Aorta (tissue), 5 donors: ENCODE data around the gene NAALADL2. TPM values are rescaled to one million over a fixed set of nuclear protein-coding genes. Genes with fewer than 3 reads are reported as not detected.

Source experiments
- ATAC-seq: fragments of 200-7000 bp; cut with Tn5 transposase; one replicate; pipeline ENCODE4 v1.9.1; 2022; ENCODE audit warnings: moderate library complexity; ENCODE audit not compliant: low FRiP score
- DNase-seq, 2 donors: peaks; one replicate each; pipeline ENCODE4 v3.0.0-alpha.2; 2020
- H3K27ac ChIP-seq, 2 donors: one replicate each; pipeline ENCODE4 v1.5.1; 2013; ENCODE audit warnings: low read length in 2 of 2, mild to moderate bottlenecking in 2 of 2, moderate library complexity in 2 of 2, control low read depth in 1 of 2, inconsistent platforms in 1 of 2, low read depth in 1 of 2
- H3K27me3 ChIP-seq, 2 donors: one replicate each; pipeline ENCODE4 v1.6.1; 2013; ENCODE audit warnings: control low read depth in 1 of 2, low read length in 1 of 2, mild to moderate bottlenecking in 1 of 2, moderate library complexity in 1 of 2; ENCODE audit not compliant: insufficient read depth in 2 of 2, control insufficient read depth in 1 of 2
- H3K36me3 ChIP-seq, 2 donors: one replicate each; pipeline ENCODE4 v1.6.1; 2013; ENCODE audit warnings: control low read depth in 1 of 2, low read length in 1 of 2, mild to moderate bottlenecking in 1 of 2; ENCODE audit not compliant: insufficient read depth in 2 of 2, control insufficient read depth in 1 of 2
- H3K4me1 ChIP-seq, 2 donors: one replicate each; pipeline ENCODE4 v1.6.1; 2013; ENCODE audit warnings: low read length in 2 of 2, control low read depth in 1 of 2, mild to moderate bottlenecking in 1 of 2, moderate library complexity in 1 of 2; ENCODE audit not compliant: insufficient read depth in 2 of 2, control insufficient read depth in 1 of 2
- H3K4me3 ChIP-seq, 2 donors: one replicate each; pipeline ENCODE4 v1.5.1; 2013; ENCODE audit warnings: low read length in 2 of 2, control low read depth in 1 of 2, mild to moderate bottlenecking in 1 of 2
- H3K9me3 ChIP-seq: one replicate; pipeline ENCODE4 v1.6.1; 2013; ENCODE audit warnings: mild to moderate bottlenecking, low read length; ENCODE audit not compliant: control insufficient read depth
- WGBS, 2 donors: extraction: QIAGEN DNeasy Blood & Tissue Kit; methylation state at CpG; one replicate each; pipeline ENCODE4 v1.1.7; 2013; 5-methylcytosine and 5-hydroxymethylcytosine counted together
- intact Hi-C, 2 donors: fragments of 100-400 bp; cut with DNase I; formaldehyde crosslinking; loops; one replicate each; pipeline versions ENCODE4 v1.14.2 to v1.15.0; 2022
- polyA plus RNA-seq, 2 donors: library from polyadenylated mRNA; stranded (reverse); fragments of 200-250 nt; gene quantifications; one replicate each; pipeline ENCODE4 v1.2.3, GENCODE V29; 2013
- total RNA-seq, 2 donors: library from RNA; stranded (reverse); fragmentation: NEBNext Ultra II Directional; extraction: Animal tissue kit (Norgen Biotek cat#: 25700); gene quantifications; one replicate each; pipeline ENCODE4 v1.2.1, GENCODE V29; 2021
- donor health status: healthy with polysubstance abuse.
- donor health status: Bipolar disorder and iron deficiency.
- donor health status: DM: no; HTN: no; CAD: no.
- donor health status: DM: no; HTN: no; CAD: no.
- donor health status: DM: yes; HTN: yes; CAD: no.

NAALADL2 gene
- total and polyA plus RNA-seq, 4 donors = 4.3 to 29.8 (median 11.9) TPM

- WGBS, 2 donors = 47 to 48% methylated on average over 2 of the region's 2 CpGs
- no peak for DNase-seq
- Histone ChIP-seq H3K9me3 (no peaks in the 10 kb centered on the region), H3K36me3 (no peaks in the 10 kb centered on the region), H3K4me3 (no peak overlapping the region), H3K27ac (no peak overlapping the region), H3K4me1 (no peaks in the 10 kb centered on the region), H3K27me3 (no peaks in the 10 kb centered on the region)
- no peak for ATAC-seq
- intact Hi-C loops = no loop called here
Observed at GRCh38 chr3:175476489-175476888, 617.4 kb downstream of the NAALADL2 start.

- intact Hi-C loops = no loop called here
- no peaks in the 10 kb centered on the region for H3K4me1 ChIP-seq
- no peak overlapping the region for H3K4me3 ChIP-seq
- no peaks in the 10 kb centered on the region for H3K9me3 ChIP-seq
- no peaks in the 10 kb centered on the region for H3K27me3 ChIP-seq
- H3K27ac ChIP-seq = no peak overlapping the region
- no peaks in the 10 kb centered on the region for H3K36me3 ChIP-seq
- no peak for DNase-seq
- 94 to 95% methylated on average over 2 of the region's 2 CpGs for WGBS, 2 donors
- ATAC-seq = no peak
Observed at GRCh38 chr3:175477651-175478224, 618.6 kb downstream of the NAALADL2 start.

GRCh38 chr3:175478301-175478700 lies 619.2 kb downstream of the NAALADL2 start:
- intact Hi-C loops = no loop called here
- Histone ChIP-seq H3K27ac (no peak overlapping the region), H3K9me3 (no peaks in the 10 kb centered on the region), H3K4me1 (no peaks in the 10 kb centered on the region), H3K36me3 (no peaks in the 10 kb centered on the region), H3K27me3 (no peaks in the 10 kb centered on the region), H3K4me3 (no peak overlapping the region)
- WGBS, 2 donors = 88 to 91% methylated on average over 2 of the region's 2 CpGs
- ATAC-seq = no peak
- no peak for DNase-seq

- Histone ChIP-seq H3K4me1 (no peaks in the 10 kb centered on the region), H3K9me3 (no peaks in the 10 kb centered on the region), H3K27ac (no peak overlapping the region), H3K4me3 (no peak overlapping the region), H3K27me3 (no peaks in the 10 kb centered on the region), H3K36me3 (no peaks in the 10 kb centered on the region)
- intact Hi-C loops = no loop called here
- WGBS, 2 donors = 63 to 76% methylated on average over 2 of the region's 2 CpGs
- DNase-seq (no peak), ATAC-seq (no peak)
Observed at GRCh38 chr3:175479175-175479574, 620.0 kb downstream of the NAALADL2 start.

DNA sequence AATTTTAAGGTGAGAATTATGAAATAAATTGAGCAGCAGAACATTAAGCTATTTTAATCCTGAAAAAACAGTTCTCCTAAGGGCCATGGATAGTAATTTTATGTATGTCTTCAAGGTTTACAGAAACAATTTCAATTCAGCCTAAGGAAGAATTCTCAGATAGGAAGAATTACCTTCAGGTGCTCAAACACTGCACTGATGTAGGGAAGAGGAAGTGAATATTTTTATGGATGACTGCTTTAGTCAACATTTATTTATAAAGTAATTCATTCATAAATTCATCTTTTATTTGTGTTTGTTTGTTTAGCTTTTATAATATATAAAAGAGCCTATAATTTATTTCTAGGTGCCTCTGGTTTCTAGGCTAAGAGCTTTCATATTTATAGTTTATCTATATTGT lies 620.7 kb downstream of the NAALADL2 start:
- Histone ChIP-seq H3K4me3 (no peak overlapping the region), H3K4me1 (no peaks in the 10 kb centered on the region), H3K36me3 (no peaks in the 10 kb centered on the region), H3K9me3 (no peaks in the 10 kb centered on the region), H3K27me3 (no peaks in the 10 kb centered on the region), H3K27ac (no peak overlapping the region)
- intact Hi-C loops = no loop called here
- DNase-seq (no peak), ATAC-seq (no peak)

- DNase-seq (no peak), ATAC-seq (no peak)
- 85 to 92% methylated on average over 2 of the region's 2 CpGs for WGBS, 2 donors
- H3K4me1 ChIP-seq = no peaks in the 10 kb centered on the region
- no peak overlapping the region for H3K27ac ChIP-seq
- no peaks in the 10 kb centered on the region for H3K27me3 ChIP-seq
- no peaks in the 10 kb centered on the region for H3K36me3 ChIP-seq
- H3K4me3 ChIP-seq = no peak overlapping the region
- no peaks in the 10 kb centered on the region for H3K9me3 ChIP-seq
- intact Hi-C loops = no loop called here
Observed at GRCh38 chr3:175484666-175485065, 625.5 kb downstream of the NAALADL2 start.

- Histone ChIP-seq H3K9me3 (no peaks in the 10 kb centered on the region), H3K4me3 (no peak overlapping the region), H3K36me3 (no peaks in the 10 kb centered on the region), H3K27me3 (no peaks in the 10 kb centered on the region), H3K4me1 (no peaks in the 10 kb centered on the region), H3K27ac (no peak overlapping the region)
- ATAC-seq = no peak
- 89 to 98% methylated on average over 1 of the region's 1 CpG for WGBS, 2 donors
- intact Hi-C loops = no loop called here
- DNase-seq = no peak
Observed at GRCh38 chr3:175485436-175485835, 626.3 kb downstream of the NAALADL2 start.

DNA sequence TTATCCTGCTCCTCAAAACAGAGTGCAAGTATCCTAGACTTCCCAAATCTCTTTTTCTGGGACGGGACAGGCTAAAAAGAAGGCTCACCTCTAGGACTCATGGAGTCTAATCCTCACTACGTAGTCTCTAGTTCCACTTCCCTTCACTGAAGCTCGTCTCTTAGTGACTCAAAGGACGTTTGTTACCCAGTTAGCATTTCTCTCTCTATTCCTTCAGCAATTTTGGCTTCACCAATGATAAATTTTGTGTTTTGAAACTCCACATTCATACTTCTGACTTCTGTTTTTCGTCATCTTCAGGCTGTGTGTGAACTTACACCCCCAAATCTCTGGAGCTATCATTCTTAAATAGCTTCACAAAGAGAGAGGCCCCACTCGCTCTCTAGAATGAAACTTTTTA lies 627.1 kb downstream of the NAALADL2 start:
- Histone ChIP-seq H3K27ac (no peak overlapping the region), H3K27me3 (no peaks in the 10 kb centered on the region), H3K36me3 (no peaks in the 10 kb centered on the region), H3K4me1 (no peaks in the 10 kb centered on the region), H3K4me3 (no peak overlapping the region), H3K9me3 (no peaks in the 10 kb centered on the region)
- ATAC-seq (no peak), DNase-seq (no peak)
- WGBS, 2 donors = 91 to 92% methylated on average over 6 of the region's 6 CpGs
- intact Hi-C loops = no loop called here

GRCh38 chr3:175489406-175489805 lies 630.3 kb downstream of the NAALADL2 start:
- no peaks in the 10 kb centered on the region for H3K27me3 ChIP-seq
- no peaks in the 10 kb centered on the region for H3K4me1 ChIP-seq
- 96 to 98% methylated on average over 1 of the region's 1 CpG for WGBS, 2 donors
- DNase-seq = no peak
- no peak for ATAC-seq
- H3K36me3 ChIP-seq = no peaks in the 10 kb centered on the region
- intact Hi-C loops = no loop called here
- H3K9me3 ChIP-seq = no peaks in the 10 kb centered on the region
- no peak overlapping the region for H3K4me3 ChIP-seq
- no peak overlapping the region for H3K27ac ChIP-seq
